SH-SY5Y (cell line): ENCODE measurements around the gene OPN1MW3.

ENCODE experiments used
- GATA2 ChIP-seq: IDR thresholded peaks from 2 replicates; pipeline ENCODE4 v1.6.1; 2011; ENCODE audit warnings: mild to moderate bottlenecking, low read depth, low read length
- GATA3 ChIP-seq: IDR thresholded peaks from 2 replicates; pipeline ENCODE4 v1.6.1; 2011; ENCODE audit warnings: low read depth, mild to moderate bottlenecking, low read length, moderate library complexity

DNA sequence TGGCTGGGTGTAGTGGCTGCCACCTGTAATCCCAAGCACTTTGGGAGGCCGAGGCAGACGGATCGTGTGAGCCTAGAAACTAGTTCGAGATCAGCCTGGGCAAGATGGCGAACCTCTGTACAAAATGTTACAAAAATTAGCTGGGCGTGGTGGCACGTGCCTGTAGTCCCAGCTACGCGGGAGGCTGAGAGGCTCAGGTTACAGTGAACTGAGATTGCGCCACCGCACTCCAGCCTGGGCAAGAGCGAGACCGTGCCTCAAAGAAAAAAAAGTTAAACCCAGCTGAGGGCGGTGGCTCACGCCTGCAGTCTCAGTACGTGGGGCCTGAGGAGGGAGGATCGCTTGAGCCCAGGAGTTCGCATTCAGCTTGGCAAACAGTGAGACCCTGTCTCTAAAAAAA, 39.3 kb downstream of the OPN1MW3 start:
- TF ChIP-seq GATA3 (no peak), GATA2 (no peak)
